Type B pancreatic cell (in vitro differentiated cells): ENCODE measurements around the gene PSMC6. TPM values are rescaled to one million over a fixed set of nuclear protein-coding genes. Genes with fewer than 3 reads are reported as not detected.

ENCODE experiments used
- DNase-seq: peaks from one replicate; pipeline ENCODE4 v3.0.0; 2021; ENCODE audit warnings: mixed read lengths; ENCODE audit not compliant: unreplicated experiment; ENCODE audit errors: extremely low spot score
- H3K27ac Mint-ChIP-seq: 2 replicates; pipeline ENCODE4 v1.8.0; 2021; ENCODE audit warnings: mild to moderate bottlenecking, mixed read lengths
- H3K27me3 Mint-ChIP-seq: 2 replicates; pipeline ENCODE4 v1.8.0; 2021; ENCODE audit warnings: mixed read lengths
- H3K36me3 Mint-ChIP-seq: 2 replicates; pipeline ENCODE4 v1.8.0; 2021; ENCODE audit warnings: mixed read lengths
- H3K4me1 Mint-ChIP-seq: one replicate; pipeline ENCODE4 v1.8.0; 2021; ENCODE audit warnings: mixed read lengths; ENCODE audit not compliant: unreplicated experiment
- H3K4me3 Mint-ChIP-seq: 2 replicates; pipeline ENCODE4 v1.8.0; 2021; ENCODE audit warnings: mild to moderate bottlenecking, mixed read lengths
- H3K9me3 Mint-ChIP-seq: 2 replicates; pipeline ENCODE4 v1.8.0; 2021; ENCODE audit warnings: mixed read lengths
- total RNA-seq: library from RNA; stranded (reverse); gene quantifications from 2 replicates; pipeline ENCODE4 v1.2.1, GENCODE V29; 2021; ENCODE audit warnings: low replicate concordance
- TF ChIP-seq, protein P1 (sequence below): fragments of 200-600 bp; sonication (generic); conservative IDR thresholded peaks from 2 replicates; pipeline ENCODE4 v1.5.0; 2021; ENCODE audit warnings: antibody characterized with exemption, mild to moderate bottlenecking

PSMC6 gene
- total RNA-seq, 1 donor from 2014 or later = 90.4 TPM

DNA sequence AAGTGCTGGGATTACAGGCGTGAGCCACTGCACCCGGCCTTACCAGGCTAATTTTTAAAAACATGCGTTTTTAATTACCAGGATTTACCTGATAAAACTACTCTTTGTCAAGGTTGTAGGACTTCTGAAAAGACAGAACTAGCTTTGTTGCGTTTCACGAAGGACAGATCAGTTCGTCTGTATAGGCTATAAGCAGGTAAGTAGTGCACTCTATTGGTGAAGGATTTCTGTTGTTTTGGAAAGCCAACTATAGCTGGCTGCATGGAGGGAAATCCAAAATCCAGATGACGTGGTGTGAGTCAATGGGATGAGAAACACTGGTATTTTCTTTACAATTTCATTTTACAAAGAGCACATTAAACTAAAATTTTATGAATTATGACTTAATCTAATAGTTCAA is 69.8 kb downstream of the PSMC6 start:
- Mint-ChIP-seq H3K27ac (no peak overlapping the region), H3K4me3 (no peak overlapping the region), H3K27me3 (no peaks in the 10 kb centered on the region), H3K4me1 (no peaks in the 10 kb centered on the region), H3K36me3 (peaks cover 16% of the 10 kb centered on the region), H3K9me3 (no peaks in the 10 kb centered on the region)
- no peak for DNase-seq
- TF ChIP-seq, protein P1, sequence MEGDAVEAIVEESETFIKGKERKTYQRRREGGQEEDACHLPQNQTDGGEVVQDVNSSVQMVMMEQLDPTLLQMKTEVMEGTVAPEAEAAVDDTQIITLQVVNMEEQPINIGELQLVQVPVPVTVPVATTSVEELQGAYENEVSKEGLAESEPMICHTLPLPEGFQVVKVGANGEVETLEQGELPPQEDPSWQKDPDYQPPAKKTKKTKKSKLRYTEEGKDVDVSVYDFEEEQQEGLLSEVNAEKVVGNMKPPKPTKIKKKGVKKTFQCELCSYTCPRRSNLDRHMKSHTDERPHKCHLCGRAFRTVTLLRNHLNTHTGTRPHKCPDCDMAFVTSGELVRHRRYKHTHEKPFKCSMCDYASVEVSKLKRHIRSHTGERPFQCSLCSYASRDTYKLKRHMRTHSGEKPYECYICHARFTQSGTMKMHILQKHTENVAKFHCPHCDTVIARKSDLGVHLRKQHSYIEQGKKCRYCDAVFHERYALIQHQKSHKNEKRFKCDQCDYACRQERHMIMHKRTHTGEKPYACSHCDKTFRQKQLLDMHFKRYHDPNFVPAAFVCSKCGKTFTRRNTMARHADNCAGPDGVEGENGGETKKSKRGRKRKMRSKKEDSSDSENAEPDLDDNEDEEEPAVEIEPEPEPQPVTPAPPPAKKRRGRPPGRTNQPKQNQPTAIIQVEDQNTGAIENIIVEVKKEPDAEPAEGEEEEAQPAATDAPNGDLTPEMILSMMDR = no peak

Other genes starting within 250 kb of the PSMC6 start
- 6.3 and 17.2 TPM in 2 replicates for gene TXNDC16, start 154.7 kb upstream of the PSMC6 start, total RNA-seq
- 1.6 and 6.1 TPM in 2 replicates for gene GPR137C, start 154.4 kb upstream of the PSMC6 start, total RNA-seq
- 40.8 and 49.2 TPM in 2 replicates for gene ERO1A, start 11.6 kb upstream of the PSMC6 start, total RNA-seq
- gene STYX, start 23.0 kb downstream of the PSMC6 start, total RNA-seq = 9.1 and 11.0 TPM in 2 replicates
- gene GNPNAT1, start 84.4 kb downstream of the PSMC6 start, total RNA-seq = 23.7 and 26.6 TPM in 2 replicates
- 25.6 and 82.5 TPM in 2 replicates for gene FERMT2, start 243.8 kb downstream of the PSMC6 start, total RNA-seq